HepG2 (cell line): Measurements from ENCODE around the gene MX2. TPM values are rescaled to one million over a fixed set of nuclear protein-coding genes. Genes with fewer than 3 reads are reported as not detected.

Experiments
- ARID4A ChIP-seq: sonication (generic); formaldehyde crosslinking; IDR thresholded peaks from 2 replicates; pipeline ENCODE4 v1.5.0; 2020; ENCODE audit warnings: mild to moderate bottlenecking, missing genetic modification reagents, borderline replicate concordance
- CTCF ChIP-seq: sonication (generic); formaldehyde crosslinking; IDR thresholded peaks from 2 replicates; pipeline ENCODE4 v1.5.0; 2020; ENCODE audit warnings: mild to moderate bottlenecking, missing genetic modification reagents, moderate library complexity
- FOXA3 ChIP-seq: IDR thresholded peaks from 2 replicates; pipeline ENCODE4 v1.6.1; 2016; ENCODE audit warnings: missing genetic modification reagents, missing compliant biosample characterization
- ISL2 ChIP-seq: sonication (generic); formaldehyde crosslinking; IDR thresholded peaks from 2 replicates; pipeline ENCODE4 v1.5.0; 2020; ENCODE audit warnings: missing genetic modification reagents
- MAF1 ChIP-seq: sonication (generic); formaldehyde crosslinking; IDR thresholded peaks from 2 replicates; pipeline ENCODE4 v1.5.0; 2020; ENCODE audit warnings: missing genetic modification reagents, borderline replicate concordance
- MAZ ChIP-seq, 2 experiments: sonication (generic) in 1 of 2; formaldehyde crosslinking in 1 of 2; IDR thresholded peaks; 2 replicates each; pipeline versions ENCODE4 v1.5.0 to v1.6.1; 2012 to 2020; ENCODE audit warnings: low read depth in 2 of 2, mild to moderate bottlenecking in 2 of 2, borderline replicate concordance in 1 of 2, improper control_type of control experiment in 1 of 2, low read length in 1 of 2, missing genetic modification reagents in 1 of 2, moderate library complexity in 1 of 2
- MTA1 ChIP-seq: sonication (generic); formaldehyde crosslinking; IDR thresholded peaks from 2 replicates; pipeline ENCODE4 v1.4.0; 2020; ENCODE audit warnings: missing genetic modification reagents, mild to moderate bottlenecking, borderline replicate concordance
- NAIF1 ChIP-seq: sonication (generic); formaldehyde crosslinking; IDR thresholded peaks from 2 replicates; pipeline ENCODE4 v1.5.0; 2020; ENCODE audit warnings: mild to moderate bottlenecking, missing genetic modification reagents, borderline replicate concordance
- PHF8 ChIP-seq: sonication (generic); formaldehyde crosslinking; IDR thresholded peaks from 2 replicates; pipeline ENCODE4 v1.5.0; 2020; ENCODE audit warnings: missing genetic modification reagents
- RBM22 ChIP-seq: fragments of 200-400 bp; formaldehyde crosslinking; optimal IDR thresholded peaks from 2 replicates; pipeline ENCODE3; 2017; ENCODE audit warnings: mild to moderate bottlenecking, low read length, moderate library complexity
- ZMYM4 ChIP-seq: sonication (generic); formaldehyde crosslinking; IDR thresholded peaks from 2 replicates; pipeline ENCODE4 v1.8.1; 2023; ENCODE audit warnings: mild to moderate bottlenecking, missing genetic modification reagents
- ZNF563 ChIP-seq: sonication (generic); formaldehyde crosslinking; IDR thresholded peaks from 2 replicates; pipeline ENCODE4 v1.8.0; 2022; ENCODE audit warnings: mild to moderate bottlenecking, moderate library complexity, missing genetic modification reagents
- ZNF609 ChIP-seq: sonication (generic); formaldehyde crosslinking; IDR thresholded peaks from 2 replicates; pipeline ENCODE4 v1.4.0; 2020; ENCODE audit warnings: mild to moderate bottlenecking, missing genetic modification reagents, borderline replicate concordance
- ZZZ3 ChIP-seq: sonication (generic); formaldehyde crosslinking; IDR thresholded peaks from 2 replicates; pipeline ENCODE4 v1.4.0; 2020; ENCODE audit warnings: missing genetic modification reagents, mild to moderate bottlenecking, borderline replicate concordance
- polyA plus RNA-seq, 8 experiments: library from polyadenylated mRNA; depleted of rRNA in 3 of 8; stranded (reverse) in 7 of 8; unstranded in 1 of 8; fragments of >200 nt; fragmentation: Illumina TruSeq in 4 of 8; extraction: Trizol in 4 of 8; gene quantifications; 2 replicates each; pipeline versions ENCODE4 v1.2.1 to v1.2.3, GENCODE V29; 2011 to 2016; ENCODE audit warnings: low read depth in 4 of 8, missing spikeins in 1 of 8, mixed read lengths in 1 of 8; ENCODE audit not compliant: insufficient read depth in 1 of 8
- total RNA-seq, 5 experiments: library from RNA; depleted of rRNA; stranded (reverse); fragments of >200 nt; fragmentation: Illumina TruSeq; extraction: Trizol; gene quantifications; 2 replicates each; pipeline ENCODE4 v1.2.3, GENCODE V29; 2016; ENCODE audit warnings: low read depth in 1 of 5
- TF ChIP-seq, protein P1 (sequence below): sonication (generic); formaldehyde crosslinking; IDR thresholded peaks from 2 replicates; pipeline ENCODE4 v1.4.0; 2020; ENCODE audit warnings: missing genetic modification reagents, mild to moderate bottlenecking, borderline replicate concordance

Gene MX2
- total and polyA plus RNA-seq, 2 of the 13 experiments (the other 11 are each of a cell fraction or from before 2014, with no cell fraction given), result 24.0 to 35.7 TPM

GRCh38 chr21:41316200-41317062 is 45.4 kb upstream of the MX2 start, which contains the start of gene FAM3B (continued):
- TF ChIP-seq, protein P1, sequence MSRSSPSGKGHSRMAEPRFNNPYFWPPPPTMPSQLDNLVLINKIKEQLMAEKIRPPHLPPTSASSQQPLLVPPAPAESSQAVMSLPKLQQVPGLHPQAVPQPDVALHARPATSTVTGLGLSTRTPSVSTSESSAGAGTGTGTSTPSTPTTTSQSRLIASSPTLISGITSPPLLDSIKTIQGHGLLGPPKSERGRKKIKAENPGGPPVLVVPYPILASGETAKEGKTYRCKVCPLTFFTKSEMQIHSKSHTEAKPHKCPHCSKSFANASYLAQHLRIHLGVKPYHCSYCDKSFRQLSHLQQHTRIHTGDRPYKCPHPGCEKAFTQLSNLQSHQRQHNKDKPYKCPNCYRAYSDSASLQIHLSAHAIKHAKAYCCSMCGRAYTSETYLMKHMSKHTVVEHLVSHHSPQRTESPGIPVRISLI (CRISPR knock-in tag), result no peak
- TF ChIP-seq MAZ (IDR thresholded peaks at IDR 0.05; ENCODE audit: borderline replicate concordance, low read depth, low read length), result no peak
- peak; percentile 32; the same call in 1 of the 2 replicates for TF ChIP-seq MAZ (CRISPR knock-in tag; IDR thresholded peaks at IDR 0.05; ENCODE audit: low read depth)
- TF ChIP-seq ARID4A (CRISPR knock-in tag), result peak; percentile 43; the same call in 1 of the 2 replicates
- TF ChIP-seq MTA1 (CRISPR knock-in tag), result peak; percentile 72; the same call in 1 of the 2 replicates
- no peak for TF ChIP-seq RBM22
- TF ChIP-seq FOXA3 (CRISPR knock-in tag), result no peak
- TF ChIP-seq CTCF, result no peak
- TF ChIP-seq ZMYM4 (CRISPR knock-in tag), result peak; percentile 40; the same call in 1 of the 2 replicates
- TF ChIP-seq PHF8, result peak; percentile 47; the same call in 1 of the 2 replicates
- TF ChIP-seq ZZZ3 (CRISPR knock-in tag), result no peak
- TF ChIP-seq NAIF1 (CRISPR knock-in tag), result no peak
- TF ChIP-seq ZNF563 (CRISPR knock-in tag), result 0 out of 2 replicates have a peak, but pooled peaks have one; percentile 32
- no peak for TF ChIP-seq MAF1 (CRISPR knock-in tag)
- no peak for TF ChIP-seq ISL2
- TF ChIP-seq ZNF609 (CRISPR knock-in tag), result 0 out of 2 replicates have a peak, but pooled peaks have one; percentile 16
